ENCODE data around the gene PSMD6. TPM values are rescaled to one million over a fixed set of nuclear protein-coding genes. Genes with fewer than 3 reads are reported as not detected.
A peak's percentile ranks its signal among the peaks of the same experiment; 100 is the strongest.

The PSMD6 gene
- total and polyA plus RNA-seq, 2 donors (not counting 1 experiment from before 2014, with no cell fraction given): 79.1 to 89.0 TPM

- Histone ChIP-seq H3K4me1 (ENCODE audit: control insufficient read depth, extremely low read depth, insufficient read depth, low read length) (no peaks in the 10 kb centered on the region), H3K27me3 (ENCODE audit: control insufficient read depth, insufficient read depth, low read length) (peaks cover 2% of the 10 kb centered on the region), H2AFZ (ENCODE audit: low read length) (no peak overlapping the region), H3K36me3 (ENCODE audit: control insufficient read depth, insufficient read depth, low read length) (no peaks in the 10 kb centered on the region), H3K9me3 (ENCODE audit: control insufficient read depth, insufficient read depth, low read depth, low read length) (no peaks in the 10 kb centered on the region), H3K4me3 (replicated peaks in 1 of 4; ENCODE audit: control extremely low read depth in 1 of 4, insufficient read depth in 1 of 4, low read depth in 3 of 4, low read length in 4 of 4) (no peak overlapping the region), H3K27ac (ENCODE audit: insufficient read depth, low read length) (no peak overlapping the region), H3K9ac (ENCODE audit: insufficient read depth, low read length) (no peak overlapping the region), H4K20me1 (ENCODE audit: control insufficient read depth, extremely low read depth, insufficient read depth, low read length) (no peaks in the 10 kb centered on the region), H3K4me2 (ENCODE audit: extremely low read depth, insufficient read depth, low read length) (no peak overlapping the region), H3K79me2 (ENCODE audit: control insufficient read depth, insufficient read depth, low read length) (no peaks in the 10 kb centered on the region)
- no peak for TF ChIP-seq CTCF (conservative IDR thresholded peaks at IDR 0.05 in 1 of 2, IDR thresholded peaks at IDR 0.05 in 1 of 2; ENCODE audit: low read depth in 1 of 2, low read length in 2 of 2)
- TF ChIP-seq EZH2 (IDR thresholded peaks at IDR 0.05; ENCODE audit: low read length, missing control alignments): no peak
- DNase-seq (ENCODE audit: low read depth in 2 of 2): no peak
Measured at GRCh38 chr3:64033069-64033468, 9.8 kb upstream of the PSMD6 start.

GRCh38 chr3:64031540-64032508 lies 8.5 kb upstream of the PSMD6 start:
- DNase-seq (ENCODE audit: low read depth in 2 of 2): peak in 1 of 2 donors; percentile 41
- no peaks in the 10 kb centered on the region for H3K9me3 ChIP-seq (ENCODE audit: control insufficient read depth, insufficient read depth, low read depth, low read length)
- H4K20me1 ChIP-seq (ENCODE audit: control insufficient read depth, extremely low read depth, insufficient read depth, low read length): no peaks in the 10 kb centered on the region
- no peak overlapping the region for H3K4me2 ChIP-seq (ENCODE audit: extremely low read depth, insufficient read depth, low read length)
- H3K4me3 ChIP-seq (replicated peaks in 1 of 4; ENCODE audit: control extremely low read depth in 1 of 4, insufficient read depth in 1 of 4, low read depth in 3 of 4, low read length in 4 of 4): no peak overlapping the region
- TF ChIP-seq CTCF (conservative IDR thresholded peaks at IDR 0.05 in 1 of 2, IDR thresholded peaks at IDR 0.05 in 1 of 2; ENCODE audit: low read depth in 1 of 2, low read length in 2 of 2) (no peak), EZH2 (IDR thresholded peaks at IDR 0.05; ENCODE audit: low read length, missing control alignments) (no peak)
- H2AFZ ChIP-seq (ENCODE audit: low read length): no peak overlapping the region
- no peaks in the 10 kb centered on the region for H3K4me1 ChIP-seq (ENCODE audit: control insufficient read depth, extremely low read depth, insufficient read depth, low read length)
- H3K27me3 ChIP-seq (ENCODE audit: control insufficient read depth, insufficient read depth, low read length): peaks cover 2% of the 10 kb centered on the region
- H3K79me2 ChIP-seq (ENCODE audit: control insufficient read depth, insufficient read depth, low read length): no peaks in the 10 kb centered on the region
- no peak overlapping the region for H3K27ac ChIP-seq (ENCODE audit: insufficient read depth, low read length)
- no peaks in the 10 kb centered on the region for H3K36me3 ChIP-seq (ENCODE audit: control insufficient read depth, insufficient read depth, low read length)
- no peak overlapping the region for H3K9ac ChIP-seq (ENCODE audit: insufficient read depth, low read length)

GRCh38 chr3:64030741-64031140 lies 7.4 kb upstream of the PSMD6 start:
- H3K4me3 ChIP-seq (replicated peaks in 1 of 4; ENCODE audit: control extremely low read depth in 1 of 4, insufficient read depth in 1 of 4, low read depth in 3 of 4, low read length in 4 of 4): peak overlapping the region; percentile 13 to 46 (median 34)
- TF ChIP-seq CTCF (conservative IDR thresholded peaks at IDR 0.05 in 1 of 2, IDR thresholded peaks at IDR 0.05 in 1 of 2; ENCODE audit: low read depth in 1 of 2, low read length in 2 of 2): peak; percentile 84 to 88
- TF ChIP-seq EZH2 (IDR thresholded peaks at IDR 0.05; ENCODE audit: low read length, missing control alignments): no peak
- peak; percentile 46 to 62 for DNase-seq (ENCODE audit: low read depth in 2 of 2)

More at GRCh38 chr3:64030741-64031140, 7.4 kb upstream of the PSMD6 start:
- Histone ChIP-seq H3K79me2 (ENCODE audit: control insufficient read depth, insufficient read depth, low read length) (no peaks in the 10 kb centered on the region), H3K4me2 (ENCODE audit: extremely low read depth, insufficient read depth, low read length) (peak overlapping the region; percentile 92), H3K4me1 (ENCODE audit: control insufficient read depth, extremely low read depth, insufficient read depth, low read length) (no peaks in the 10 kb centered on the region), H3K9ac (ENCODE audit: insufficient read depth, low read length) (no peak overlapping the region), H4K20me1 (ENCODE audit: control insufficient read depth, extremely low read depth, insufficient read depth, low read length) (no peaks in the 10 kb centered on the region), H3K36me3 (ENCODE audit: control insufficient read depth, insufficient read depth, low read length) (no peaks in the 10 kb centered on the region), H3K9me3 (ENCODE audit: control insufficient read depth, insufficient read depth, low read depth, low read length) (no peaks in the 10 kb centered on the region), H3K27me3 (ENCODE audit: control insufficient read depth, insufficient read depth, low read length) (peaks cover 2% of the 10 kb centered on the region), H3K27ac (ENCODE audit: insufficient read depth, low read length) (no peak overlapping the region), H2AFZ (ENCODE audit: low read length) (peak overlapping the region; percentile 80)
